Measurements from ENCODE around the gene FMN2.

- no peak for TF ChIP-seq CTCF (IDR thresholded peaks at IDR 0.05)
- TF ChIP-seq POLR2A (IDR thresholded peaks at IDR 0.05), result no peak
These were observed 53.4 kb downstream of the FMN2 start for GRCh38 chr1:240145120-240145519.

Data from Peyer's patch (tissue), 4 donors.